ENCODE data around the gene S100A7A.
A peak's percentile ranks its signal among the peaks of the same experiment; 100 is the strongest.

Gene S100A7A

GRCh38 chr1:153415850-153416570, at the start of gene S100A7A:
TSS of gene S100A7A (plus strand) at chr1:153416520. CDS start at chr1:153418083, 1,563 bp downstream.
- DNase-seq (ENCODE audit: low read depth): no peak

GRCh38 chr1:153367090-153367489, 49.2 kb upstream of the S100A7A start:
- DNase-seq (ENCODE audit: low read depth): no peak

- no peak for DNase-seq (ENCODE audit: low read depth)
Observed at GRCh38 chr1:153368495-153368894, 47.8 kb upstream of the S100A7A start.

- DNase-seq (ENCODE audit: low read depth): no peak
Observed at GRCh38 chr1:153370146-153370545, 46.2 kb upstream of the S100A7A start.

- no peak for DNase-seq (ENCODE audit: low read depth)
Observed at GRCh38 chr1:153371231-153371630, 45.1 kb upstream of the S100A7A start.

- DNase-seq (ENCODE audit: low read depth): no peak
Observed at GRCh38 chr1:153372571-153372970, 43.7 kb upstream of the S100A7A start.

- no peak for DNase-seq (ENCODE audit: low read depth)
Observed at GRCh38 chr1:153374071-153374470, 42.2 kb upstream of the S100A7A start.

GRCh38 chr1:153375511-153375910, 40.8 kb upstream of the S100A7A start, which contains the start of gene S100A12:
TSS of gene S100A12 (minus strand) at chr1:153375621. CDS start at chr1:153374592, 1,029 bp downstream.
- peak; percentile 40 for DNase-seq (ENCODE audit: low read depth)

GRCh38 chr1:153379591-153379990, 36.7 kb upstream of the S100A7A start:
- no peak for DNase-seq (ENCODE audit: low read depth)

GRCh38 chr1:153380711-153381110, 35.6 kb upstream of the S100A7A start:
- no peak for DNase-seq (ENCODE audit: low read depth)

GRCh38 chr1:153384958-153385580, 31.3 kb upstream of the S100A7A start:
- DNase-seq (ENCODE audit: low read depth): no peak

GRCh38 chr1:153386500-153386901, 29.8 kb upstream of the S100A7A start:
- DNase-seq (ENCODE audit: low read depth): no peak

- DNase-seq (ENCODE audit: low read depth): no peak
Observed at GRCh38 chr1:153387001-153387400, 29.3 kb upstream of the S100A7A start.

- no peak for DNase-seq (ENCODE audit: low read depth)
Observed at GRCh38 chr1:153387785-153388184, 28.5 kb upstream of the S100A7A start.

- no peak for DNase-seq (ENCODE audit: low read depth)
Observed at GRCh38 chr1:153389401-153389800, 26.9 kb upstream of the S100A7A start.

- no peak for DNase-seq (ENCODE audit: low read depth)
Observed at GRCh38 chr1:153389973-153390879, 26.1 kb upstream of the S100A7A start.

- DNase-seq (ENCODE audit: low read depth): no peak
Observed at GRCh38 chr1:153390938-153391710, 25.2 kb upstream of the S100A7A start, which contains the start of gene S100A8. TSS of gene S100A8 (minus strand) at chr1:153391073. CDS start at chr1:153390535, 538 bp downstream.

GRCh38 chr1:153392258-153392657, 24.1 kb upstream of the S100A7A start:
- DNase-seq (ENCODE audit: low read depth): no peak

- DNase-seq (ENCODE audit: low read depth): no peak
Observed at GRCh38 chr1:153392822-153393221, 23.5 kb upstream of the S100A7A start.

- DNase-seq (ENCODE audit: low read depth): no peak
Observed at GRCh38 chr1:153393926-153394325, 22.4 kb upstream of the S100A7A start.

- DNase-seq (ENCODE audit: low read depth): no peak
Observed at GRCh38 chr1:153394391-153394790, 21.9 kb upstream of the S100A7A start.
